Glutamatergic neuron (in vitro differentiated cells): ENCODE measurements around the gene DOCK11. TPM values are rescaled to one million over a fixed set of nuclear protein-coding genes. Genes with fewer than 3 reads are reported as not detected.
"Not testable (repeated sequence)": the region's sequence is repeated elsewhere in the genome, so short reads cannot be mapped to it uniquely, and the experiment has no call there.

Experiments
- DNase-seq: peaks from one replicate; pipeline ENCODE4 v3.0.0; 2022
- H3K27ac Mint-ChIP-seq: one replicate; pipeline ENCODE4 v1.8.0; 2020; ENCODE audit warnings: mild to moderate bottlenecking, mixed read lengths, inconsistent platforms; ENCODE audit not compliant: unreplicated experiment
- H3K27me3 Mint-ChIP-seq: one replicate; pipeline ENCODE4 v1.8.0; 2020; ENCODE audit warnings: mild to moderate bottlenecking, moderate library complexity, mixed read lengths, inconsistent platforms; ENCODE audit not compliant: unreplicated experiment
- H3K36me3 Mint-ChIP-seq: one replicate; pipeline ENCODE4 v1.8.0; 2020; ENCODE audit warnings: mild to moderate bottlenecking, mixed read lengths, inconsistent platforms; ENCODE audit not compliant: unreplicated experiment
- H3K4me1 Mint-ChIP-seq: one replicate; pipeline ENCODE4 v1.8.0; 2020; ENCODE audit warnings: mild to moderate bottlenecking, low read depth, mixed read lengths, inconsistent platforms; ENCODE audit not compliant: unreplicated experiment
- H3K4me3 Mint-ChIP-seq: one replicate; pipeline ENCODE4 v1.8.0; 2020; ENCODE audit warnings: mild to moderate bottlenecking, mixed read lengths, inconsistent platforms; ENCODE audit not compliant: unreplicated experiment
- H3K9me3 Mint-ChIP-seq: one replicate; pipeline ENCODE4 v1.8.0; 2020; ENCODE audit warnings: mild to moderate bottlenecking, moderate library complexity, mixed read lengths, inconsistent platforms; ENCODE audit not compliant: unreplicated experiment
- total RNA-seq: library from RNA; stranded (reverse); fragmentation: NEBNext Ultra II Directional; extraction: Animal tissue kit (Norgen Biotek cat#: 25700); gene quantifications from one replicate; pipeline ENCODE4 v1.2.1, GENCODE V29; 2021; ENCODE audit not compliant: unreplicated experiment
- TF ChIP-seq, protein P1 (sequence below): fragments of 200-600 bp; sonication (generic); IDR thresholded peaks from one replicate; pipeline ENCODE4 v1.5.0; 2021; ENCODE audit not compliant: partially characterized antibody, unreplicated experiment

Gene DOCK11
- total RNA-seq, 1 donor from 2014 or later = 53.1 TPM

DNA sequence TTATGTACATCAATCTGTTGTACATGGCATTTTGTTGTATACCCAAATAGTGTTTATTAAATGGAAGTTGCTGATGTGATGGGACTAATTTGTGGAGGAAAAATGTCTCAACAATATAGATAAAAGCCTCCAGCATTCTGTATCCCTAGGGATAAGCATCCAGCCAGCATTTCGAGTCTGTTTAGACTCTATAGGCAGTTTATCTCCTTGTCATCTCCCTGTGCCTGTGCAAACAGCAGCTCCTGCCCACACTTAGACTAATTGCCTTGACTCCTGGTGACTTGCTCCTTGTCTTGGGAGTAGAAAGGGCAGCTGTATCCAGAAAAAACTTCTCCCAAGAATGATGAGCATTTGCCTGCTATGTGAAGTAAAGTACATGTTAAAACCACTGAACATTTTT is 83.8 kb downstream of the DOCK11 start:
- Mint-ChIP-seq H3K4me3 (no peak overlapping the region), H3K27ac (peak overlapping the region; percentile 48), H3K9me3 (no peaks in the 10 kb centered on the region), H3K36me3 (no peaks in the 10 kb centered on the region), H3K4me1 (peaks cover 7% of the 10 kb centered on the region), H3K27me3 (no peaks in the 10 kb centered on the region)
- DNase-seq = no peak
- TF ChIP-seq, protein P1, sequence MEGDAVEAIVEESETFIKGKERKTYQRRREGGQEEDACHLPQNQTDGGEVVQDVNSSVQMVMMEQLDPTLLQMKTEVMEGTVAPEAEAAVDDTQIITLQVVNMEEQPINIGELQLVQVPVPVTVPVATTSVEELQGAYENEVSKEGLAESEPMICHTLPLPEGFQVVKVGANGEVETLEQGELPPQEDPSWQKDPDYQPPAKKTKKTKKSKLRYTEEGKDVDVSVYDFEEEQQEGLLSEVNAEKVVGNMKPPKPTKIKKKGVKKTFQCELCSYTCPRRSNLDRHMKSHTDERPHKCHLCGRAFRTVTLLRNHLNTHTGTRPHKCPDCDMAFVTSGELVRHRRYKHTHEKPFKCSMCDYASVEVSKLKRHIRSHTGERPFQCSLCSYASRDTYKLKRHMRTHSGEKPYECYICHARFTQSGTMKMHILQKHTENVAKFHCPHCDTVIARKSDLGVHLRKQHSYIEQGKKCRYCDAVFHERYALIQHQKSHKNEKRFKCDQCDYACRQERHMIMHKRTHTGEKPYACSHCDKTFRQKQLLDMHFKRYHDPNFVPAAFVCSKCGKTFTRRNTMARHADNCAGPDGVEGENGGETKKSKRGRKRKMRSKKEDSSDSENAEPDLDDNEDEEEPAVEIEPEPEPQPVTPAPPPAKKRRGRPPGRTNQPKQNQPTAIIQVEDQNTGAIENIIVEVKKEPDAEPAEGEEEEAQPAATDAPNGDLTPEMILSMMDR = no peak

DNA sequence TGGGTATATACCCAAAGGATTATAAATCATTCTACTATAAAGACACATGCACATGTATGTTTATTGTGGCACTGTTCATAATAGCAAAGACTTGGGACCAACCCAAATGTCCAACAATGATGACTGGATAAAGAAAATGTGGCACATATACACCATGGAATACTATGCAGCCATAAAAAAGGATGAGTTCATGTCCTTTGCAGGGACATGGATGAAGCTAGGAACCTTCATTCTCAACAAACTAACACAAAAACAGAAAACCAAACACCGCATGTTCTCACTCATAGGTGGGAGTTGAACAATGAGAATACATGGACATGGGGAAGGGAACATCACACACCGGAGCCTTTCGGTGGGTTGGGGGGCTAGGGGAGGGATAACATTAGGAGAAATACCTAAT is 87.3 kb downstream of the DOCK11 start:
- H3K27ac Mint-ChIP-seq, DNase-seq, H3K4me3 Mint-ChIP-seq, H3K27me3 Mint-ChIP-seq, H3K36me3 Mint-ChIP-seq, H3K9me3 Mint-ChIP-seq, H3K4me1 Mint-ChIP-seq: not testable (repeated sequence)

DNA sequence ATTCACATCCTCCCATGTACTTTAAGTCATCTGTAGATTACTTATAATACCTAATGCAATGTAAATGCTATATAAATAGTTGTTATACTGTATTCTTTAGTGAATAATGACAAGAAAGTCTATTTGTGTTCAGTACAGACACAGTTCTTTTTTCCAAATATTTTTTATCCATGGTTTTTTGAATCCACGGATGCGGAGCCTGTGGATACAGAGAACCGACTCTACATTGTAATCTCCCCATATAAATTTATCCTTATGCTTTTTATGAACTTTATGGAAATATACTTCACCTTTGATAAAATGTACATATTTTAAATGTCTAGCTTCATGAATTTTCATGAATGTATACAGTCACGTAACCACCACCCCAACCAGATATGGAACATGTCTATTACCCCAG is 88.2 kb downstream of the DOCK11 start:
- no peak for DNase-seq
- Mint-ChIP-seq H3K4me3 (no peak overlapping the region), H3K4me1 (peaks cover 6% of the 10 kb centered on the region), H3K36me3 (peaks cover 5% of the 10 kb centered on the region), H3K27me3 (no peaks in the 10 kb centered on the region), H3K9me3 (no peaks in the 10 kb centered on the region), H3K27ac (no peak overlapping the region)
- TF ChIP-seq, protein P1 = no peak

DNA sequence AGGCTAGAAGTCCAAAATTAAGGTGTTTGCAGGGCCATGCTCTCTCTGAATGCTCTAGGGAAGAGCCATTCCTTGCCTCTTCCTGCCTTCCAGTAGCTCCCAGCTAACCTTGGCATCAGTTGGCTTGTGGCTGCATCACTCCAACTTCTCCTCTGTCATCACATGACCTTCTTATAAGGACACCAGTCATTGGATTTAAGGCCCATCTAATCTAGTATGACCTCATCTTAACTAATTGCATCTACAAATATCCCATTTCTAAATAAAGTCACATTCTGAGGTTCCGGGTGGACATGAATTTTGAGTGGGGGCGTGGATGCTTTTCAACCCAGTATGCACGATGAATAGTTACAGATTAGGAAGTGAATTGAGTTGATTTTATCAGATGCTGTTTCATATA is 89.7 kb downstream of the DOCK11 start:
- TF ChIP-seq, protein P1 = no peak
- Mint-ChIP-seq H3K36me3 (peaks cover 5% of the 10 kb centered on the region), H3K9me3 (no peaks in the 10 kb centered on the region), H3K4me3 (no peak overlapping the region), H3K27ac (no peak overlapping the region), H3K27me3 (no peaks in the 10 kb centered on the region), H3K4me1 (no peaks in the 10 kb centered on the region)
- DNase-seq = no peak

DNA sequence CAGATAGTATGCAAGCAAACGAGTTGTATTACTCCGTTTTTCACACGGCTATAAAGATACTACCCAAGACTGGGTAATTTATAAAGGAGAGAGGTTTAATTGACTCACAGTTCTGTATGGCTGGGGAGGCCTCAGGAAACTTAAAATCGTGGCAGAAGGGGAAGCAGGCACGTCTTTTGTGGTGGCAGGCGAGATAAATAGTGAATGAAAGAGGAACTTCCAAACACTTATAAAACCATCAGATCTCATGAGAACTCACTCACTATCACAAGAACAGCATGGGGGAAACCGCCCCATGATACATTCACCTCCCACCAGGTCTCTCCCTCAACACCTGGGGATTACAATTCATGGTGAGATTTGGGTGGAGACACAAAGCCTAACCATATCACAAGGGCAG is 90.6 kb downstream of the DOCK11 start:
- not testable (repeated sequence) for DNase-seq, H3K27me3 Mint-ChIP-seq, H3K27ac Mint-ChIP-seq, H3K4me3 Mint-ChIP-seq, H3K4me1 Mint-ChIP-seq, H3K9me3 Mint-ChIP-seq, H3K36me3 Mint-ChIP-seq

DNA sequence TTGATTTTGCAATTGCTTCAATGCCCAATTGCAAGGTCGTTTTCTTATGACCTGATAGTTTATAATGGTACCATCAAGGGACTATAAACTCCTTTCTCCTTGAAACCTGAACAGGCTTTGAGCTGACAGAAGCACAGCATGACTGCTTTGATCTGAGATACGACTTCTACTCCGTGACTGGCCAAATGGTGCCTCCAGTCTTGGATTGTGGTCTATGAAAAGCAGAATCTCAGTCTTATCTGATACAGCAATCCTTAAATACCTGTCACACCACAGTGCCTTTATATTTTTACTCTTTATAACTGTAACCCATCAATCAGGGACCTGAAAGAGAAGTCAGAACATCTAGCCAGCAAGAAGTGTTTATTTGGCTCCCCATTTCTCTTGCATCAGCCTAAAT is 93.1 kb downstream of the DOCK11 start:
- H3K27me3 Mint-ChIP-seq = no peaks in the 10 kb centered on the region
- H3K36me3 Mint-ChIP-seq = peaks cover 5% of the 10 kb centered on the region
- H3K27ac Mint-ChIP-seq = no peak overlapping the region
- TF ChIP-seq, protein P1 = no peak
- no peaks in the 10 kb centered on the region for H3K9me3 Mint-ChIP-seq
- no peak for DNase-seq
- no peaks in the 10 kb centered on the region for H3K4me1 Mint-ChIP-seq
- no peak overlapping the region for H3K4me3 Mint-ChIP-seq
